MM.1S (cell line): ENCODE data around the gene DDX1.
"Not testable (repeated sequence)": the region's sequence is repeated elsewhere in the genome, so short reads cannot be mapped to it uniquely, and the experiment has no call there.

Source experiments
- DNase-seq: peaks from one replicate; pipeline ENCODE4 v3.0.0-alpha.2; 2015
- H2AFZ ChIP-seq: fragments of 300-600 bp; sonication (generic); 2 replicates; pipeline ENCODE4 v1.6.0; 2016; ENCODE audit warnings: antibody characterized with exemption, low read length
- H3F3A ChIP-seq: fragments of 300-600 bp; sonication (generic); 2 replicates; pipeline ENCODE4 v1.6.1; 2016; ENCODE audit warnings: mild to moderate bottlenecking, antibody characterized with exemption, low read length, moderate library complexity, mixed read lengths; ENCODE audit not compliant: insufficient read depth
- H3K27ac ChIP-seq: fragments of 300-600 bp; sonication (generic); 2 replicates; pipeline ENCODE4 v1.5.1; 2016; ENCODE audit warnings: mild to moderate bottlenecking, low read length
- H3K27me3 ChIP-seq: fragments of 300-600 bp; sonication (generic); replicated peaks from 2 replicates; pipeline ENCODE4 v1.6.0; 2016; ENCODE audit warnings: low read length; ENCODE audit not compliant: insufficient read depth
- H3K36me3 ChIP-seq: fragments of 300-600 bp; sonication (generic); replicated peaks from 2 replicates; pipeline ENCODE4 v1.6.1; 2016; ENCODE audit warnings: mild to moderate bottlenecking, low read length, mixed read lengths; ENCODE audit not compliant: insufficient read depth
- H3K4me1 ChIP-seq: fragments of 300-600 bp; sonication (generic); 2 replicates; pipeline ENCODE4 v1.6.1; 2016; ENCODE audit warnings: low read length, mixed read lengths
- H3K4me2 ChIP-seq: fragments of 300-600 bp; sonication (generic); 2 replicates; pipeline ENCODE4 v1.6.0; 2016; ENCODE audit warnings: low read depth, low read length
- H3K4me3 ChIP-seq: fragments of 300-600 bp; sonication (generic); 2 replicates; pipeline ENCODE4 v1.5.1; 2016; ENCODE audit warnings: low read length, mixed read lengths
- H3K79me2 ChIP-seq: fragments of 300-600 bp; sonication (generic); 2 replicates; pipeline ENCODE4 v1.6.1; 2016; ENCODE audit warnings: mixed run types, low read length, mixed read lengths
- H3K9ac ChIP-seq: fragments of 300-600 bp; sonication (generic); 2 replicates; pipeline ENCODE4 v1.6.1; 2016; ENCODE audit warnings: low read length, mixed read lengths
- H3K9me2 ChIP-seq: fragments of 300-600 bp; sonication (generic); replicated peaks from 2 replicates; pipeline ENCODE4 v1.6.1; 2016; ENCODE audit warnings: mild to moderate bottlenecking, low read length, mixed read lengths; ENCODE audit not compliant: insufficient read depth
- H3K9me3 ChIP-seq: fragments of 300-600 bp; sonication (generic); replicated peaks from 2 replicates; pipeline ENCODE4 v1.6.1; 2016; ENCODE audit warnings: mild to moderate bottlenecking, low read length, mixed read lengths; ENCODE audit not compliant: insufficient read depth
- H4K20me1 ChIP-seq: fragments of 300-600 bp; sonication (generic); 2 replicates; pipeline ENCODE4 v1.6.1; 2016; ENCODE audit warnings: mild to moderate bottlenecking, low read length, moderate library complexity, mixed read lengths; ENCODE audit not compliant: insufficient read depth
- CTCF ChIP-seq: fragments of 300-600 bp; sonication (generic); IDR thresholded peaks from 2 replicates; pipeline ENCODE4 v1.5.1; 2016; ENCODE audit warnings: antibody characterized with exemption, low read length, mixed read lengths
- EZH2 ChIP-seq: fragments of 300-600 bp; sonication (generic); optimal IDR thresholded peaks from 2 replicates; pipeline ENCODE3; 2017; ENCODE audit warnings: low read depth, mild to moderate bottlenecking, antibody characterized with exemption, low read length, mixed read lengths
- EZH2phosphoT487 ChIP-seq: fragments of 300-600 bp; sonication (generic); IDR thresholded peaks from 2 replicates; pipeline ENCODE4 v1.6.1; 2018; ENCODE audit warnings: antibody characterized with exemption, low read length

Gene DDX1

GRCh38 chr2:15591692-15592463, at the start of gene DDX1:
Gene DDX1, plus strand, starts transcription at chr2:15591868. Its CDS starts 66 bp downstream, at chr2:15591934.
- Histone ChIP-seq H3K4me3 (peak within 1 kb of the TSS; percentile 80), H3K9me3 (no peaks in the 10 kb centered on the region), H3K27me3 (no peaks in the 10 kb centered on the region), H3K4me2 (peak within 1 kb of the TSS; percentile 92), H3K9me2 (no peaks in the 10 kb centered on the region), H2AFZ (peak within 1 kb of the TSS; percentile 78), H4K20me1 (no peaks in the 10 kb centered on the region), H3K27ac (peak within 1 kb of the TSS; percentile 70), H3K9ac (peak within 1 kb of the TSS; percentile 91), H3K36me3 (no peaks in the 10 kb centered on the region; the same call in 1 of the 2 replicates), H3K4me1 (no peaks in the 10 kb centered on the region; the same call in 1 of the 2 replicates), H3F3A (no peaks in the 10 kb centered on the region), H3K79me2 (peaks cover 35% of the 10 kb centered on the region)
- peak; percentile 84 for DNase-seq
- TF ChIP-seq EZH2, result no peak

DNA sequence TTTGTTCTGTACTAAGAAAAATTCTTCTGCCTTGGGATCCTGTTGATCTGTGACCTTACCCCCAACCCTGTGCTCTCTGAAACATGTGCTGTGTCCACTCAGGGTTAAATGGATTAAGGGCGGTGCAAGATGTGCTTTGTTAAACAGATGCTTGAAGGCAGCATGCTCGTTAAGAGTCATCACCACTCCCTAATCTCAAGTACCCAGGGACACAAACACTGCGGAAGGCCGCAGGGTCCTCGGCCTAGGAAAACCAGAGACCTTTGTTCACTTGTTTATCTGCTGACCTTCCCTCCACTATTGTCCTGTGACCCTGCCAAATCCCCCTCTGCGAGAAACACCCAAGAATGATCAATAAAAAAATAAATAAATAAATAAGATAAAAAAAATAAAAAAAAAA, 49.4 kb upstream of the DDX1 start:
- H2AFZ ChIP-seq, H3K4me3 ChIP-seq: not testable (repeated sequence)

DNA sequence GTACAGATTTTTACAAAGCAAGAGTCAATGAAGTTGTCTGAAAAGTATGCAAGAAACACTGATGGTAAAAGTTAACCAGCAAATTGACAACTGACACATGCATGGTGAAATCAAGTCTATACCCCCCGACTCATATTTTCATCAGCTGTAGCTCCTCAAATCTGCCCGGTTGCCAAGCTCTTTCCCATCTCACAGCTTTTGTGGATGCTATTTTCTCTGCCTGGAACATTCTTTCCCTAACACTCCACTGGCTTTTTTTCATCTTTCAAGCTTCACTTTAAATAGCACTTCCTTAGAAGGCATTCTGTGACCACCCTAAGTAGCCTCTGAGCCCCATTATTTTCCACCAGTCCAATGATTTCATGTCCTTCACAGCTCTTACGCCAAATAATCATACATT, 48.6 kb upstream of the DDX1 start:
- no peak overlapping the region for H2AFZ ChIP-seq
- H3K9me3 ChIP-seq, result no peaks in the 10 kb centered on the region
- H3K27ac ChIP-seq, result no peak overlapping the region
- no peaks in the 10 kb centered on the region for H3K9me2 ChIP-seq
- H3K4me3 ChIP-seq, result no peak overlapping the region
- TF ChIP-seq CTCF (no peak), EZH2 (no peak), EZH2phosphoT487 (no peak)
- no peak for DNase-seq
- peaks cover 6% of the 10 kb centered on the region for H3F3A ChIP-seq
- no peak overlapping the region for H3K9ac ChIP-seq
- no peak overlapping the region for H3K4me2 ChIP-seq
- no peaks in the 10 kb centered on the region for H3K27me3 ChIP-seq
- no peaks in the 10 kb centered on the region for H4K20me1 ChIP-seq
- H3K79me2 ChIP-seq, result no peaks in the 10 kb centered on the region
- peaks cover 17% of the 10 kb centered on the region for H3K4me1 ChIP-seq
- H3K36me3 ChIP-seq, result no peaks in the 10 kb centered on the region

More for the DNA sequence above, 49.4 kb upstream of the DDX1 start:
- H4K20me1 ChIP-seq, H3F3A ChIP-seq, H3K79me2 ChIP-seq, H3K27me3 ChIP-seq, H3K9me3 ChIP-seq, H3K9me2 ChIP-seq, H3K36me3 ChIP-seq, H3K9ac ChIP-seq, DNase-seq, H3K27ac ChIP-seq, H3K4me2 ChIP-seq: not testable (repeated sequence)
- peaks cover 17% of the 10 kb centered on the region for H3K4me1 ChIP-seq

DNA sequence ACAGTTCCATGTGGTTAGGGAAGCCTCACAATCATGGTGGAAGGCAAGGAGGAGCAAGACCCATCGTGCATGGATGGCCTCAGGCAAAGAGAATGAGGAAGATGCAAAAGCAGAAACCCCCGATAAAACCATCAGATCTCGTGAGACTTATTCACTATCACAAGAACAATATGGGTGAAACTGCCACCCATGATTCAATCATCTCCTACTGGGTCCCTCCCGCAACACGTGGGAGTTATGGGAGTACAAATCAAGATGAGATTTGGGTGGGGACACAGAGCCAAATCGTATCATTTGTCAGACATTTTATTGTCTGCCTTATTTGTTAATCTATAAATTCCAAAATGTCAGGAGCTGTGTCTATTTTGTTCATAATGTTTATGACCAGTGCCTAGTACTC, 48.1 kb upstream of the DDX1 start:
- Histone ChIP-seq H3K4me3 (no peak overlapping the region), H3F3A (peaks cover 6% of the 10 kb centered on the region), H3K4me1 (peaks cover 17% of the 10 kb centered on the region), H3K79me2 (no peaks in the 10 kb centered on the region), H3K36me3 (no peaks in the 10 kb centered on the region), H3K27me3 (no peaks in the 10 kb centered on the region), H3K4me2 (no peak overlapping the region), H3K27ac (no peak overlapping the region), H3K9me2 (no peaks in the 10 kb centered on the region), H3K9ac (no peak overlapping the region), H3K9me3 (no peaks in the 10 kb centered on the region), H4K20me1 (no peaks in the 10 kb centered on the region), H2AFZ (no peak overlapping the region)
- DNase-seq, result no peak
- TF ChIP-seq CTCF, result no peak
- TF ChIP-seq EZH2, result no peak
- no peak for TF ChIP-seq EZH2phosphoT487
